NCI-H1436 treated with DMSO at 0.1 percent for 48 hours (cell line): ENCODE results near the gene TVP23C.

Experiments
- DNase-seq: peaks from one replicate; lab custom pipeline; 2025; lab: John Stamatoyannopoulos, UW

The TVP23C gene

GRCh38 chr17:15496735-15497670, 66.3 kb downstream of the TVP23C start:
- DNase-seq, result no peak

- DNase-seq, result no peak
These were observed 68.5 kb downstream of the TVP23C start for GRCh38 chr17:15494821-15495220.

GRCh38 chr17:15493693-15494035, 69.6 kb downstream of the TVP23C start:
- no peak for DNase-seq

GRCh38 chr17:15492791-15493692, 70.2 kb downstream of the TVP23C start:
- no peak for DNase-seq

GRCh38 chr17:15492186-15492585, 71.1 kb downstream of the TVP23C start:
- DNase-seq, result no peak

- DNase-seq, result no peak
These were observed 72.5 kb downstream of the TVP23C start for GRCh38 chr17:15490634-15491261.

- no peak for DNase-seq
These were observed 74.7 kb downstream of the TVP23C start for GRCh38 chr17:15488557-15488956.

GRCh38 chr17:15485045-15485444, 78.2 kb downstream of the TVP23C start:
- DNase-seq, result no peak

GRCh38 chr17:15483431-15483830, 79.9 kb downstream of the TVP23C start:
- DNase-seq, result no peak

GRCh38 chr17:15482476-15482875, 80.8 kb downstream of the TVP23C start:
- no peak for DNase-seq

- DNase-seq, result no peak
These were observed 81.8 kb downstream of the TVP23C start for GRCh38 chr17:15481481-15481880.

GRCh38 chr17:15480204-15480603, 83.1 kb downstream of the TVP23C start:
- no peak for DNase-seq

GRCh38 chr17:15479703-15480102, 83.6 kb downstream of the TVP23C start:
- no peak for DNase-seq

GRCh38 chr17:15478845-15479244, 84.4 kb downstream of the TVP23C start:
- no peak for DNase-seq

- DNase-seq, result no peak
These were observed 87.5 kb downstream of the TVP23C start for GRCh38 chr17:15475631-15476354.

GRCh38 chr17:15472891-15473290, 90.4 kb downstream of the TVP23C start:
- no peak for DNase-seq

- no peak for DNase-seq
These were observed 92.7 kb downstream of the TVP23C start for GRCh38 chr17:15470536-15470935.

- DNase-seq, result no peak
These were observed 94.0 kb downstream of the TVP23C start for GRCh38 chr17:15469260-15469659.

GRCh38 chr17:15468126-15468525, 95.2 kb downstream of the TVP23C start:
- DNase-seq, result no peak

GRCh38 chr17:15467592-15467991, 95.7 kb downstream of the TVP23C start, which contains the start of gene CDRT4:
Gene CDRT4 (minus strand): TSS chr17:15467621. CDS start chr17:15440238, 27,383 bp downstream.
- no peak for DNase-seq

- DNase-seq, result no peak
These were observed 97.2 kb downstream of the TVP23C start for GRCh38 chr17:15466131-15466530.
